BLaER1 (cell line): ENCODE results near the gene SNX32.

Experiments
- H3K27ac ChIP-seq: shearing (Covaris generic); formaldehyde crosslinking; 2 replicates; pipeline ENCODE4 v1.8.1; 2022
- H3K27me3 ChIP-seq: shearing (Covaris generic); formaldehyde crosslinking; 2 replicates; pipeline ENCODE4 v1.8.1; 2022
- H3K36me3 ChIP-seq: shearing (Covaris generic); formaldehyde crosslinking; 2 replicates; pipeline ENCODE4 v1.8.1; 2022
- H3K4me1 ChIP-seq: shearing (Covaris generic); formaldehyde crosslinking; 2 replicates; pipeline ENCODE4 v1.8.1; 2022
- H3K4me2 ChIP-seq: shearing (Covaris generic); formaldehyde crosslinking; 2 replicates; pipeline ENCODE4 v1.8.1; 2022
- H3K4me3 ChIP-seq: shearing (Covaris generic); formaldehyde crosslinking; 2 replicates; pipeline ENCODE4 v1.8.1; 2022
- H3K9ac ChIP-seq: shearing (Covaris generic); formaldehyde crosslinking; 2 replicates; pipeline ENCODE4 v1.8.1; 2022
- H3K9me3 ChIP-seq: shearing (Covaris generic); formaldehyde crosslinking; 2 replicates; pipeline ENCODE4 v1.8.1; 2022
- H4K20me1 ChIP-seq: shearing (Covaris generic); formaldehyde crosslinking; 2 replicates; pipeline ENCODE4 v1.8.1; 2022
- Cebpa-rat ChIP-seq: shearing (Covaris generic); IDR thresholded peaks from 2 replicates; pipeline ENCODE4 v1.8.1; 2022

SNX32 gene

GRCh38 chr11:65811764-65812475, 21.8 kb upstream of the SNX32 start:
- no peak for TF ChIP-seq Cebpa-rat
- no peaks in the 10 kb centered on the region for H3K36me3 ChIP-seq

GRCh38 chr11:65814131-65814985, 19.4 kb upstream of the SNX32 start:
- Histone ChIP-seq H3K36me3 (no peaks in the 10 kb centered on the region), H3K4me1 (peaks cover 35% of the 10 kb centered on the region), H3K27ac (no peak overlapping the region), H4K20me1 (no peaks in the 10 kb centered on the region), H3K4me2 (no peak overlapping the region), H3K27me3 (0 out of 2 replicates have a peak, but pooled peaks cover 3% of the 10 kb centered on the region), H3K9me3 (no peaks in the 10 kb centered on the region), H3K4me3 (no peak overlapping the region), H3K9ac (no peak overlapping the region)
- TF ChIP-seq Cebpa-rat, result no peak

More at GRCh38 chr11:65811764-65812475, 21.8 kb upstream of the SNX32 start:
- H3K9ac ChIP-seq, result no peak overlapping the region
- no peaks in the 10 kb centered on the region for H3K9me3 ChIP-seq
- H3K4me2 ChIP-seq, result peak overlapping the region; percentile 66
- no peak overlapping the region for H3K4me3 ChIP-seq
- no peak overlapping the region for H3K27ac ChIP-seq
- H3K27me3 ChIP-seq, result no peaks in the 10 kb centered on the region
- no peaks in the 10 kb centered on the region for H4K20me1 ChIP-seq
- peaks cover 21% of the 10 kb centered on the region for H3K4me1 ChIP-seq

- H3K4me1 ChIP-seq, result peaks cover 41% of the 10 kb centered on the region
- no peaks in the 10 kb centered on the region for H3K9me3 ChIP-seq
- no peak overlapping the region for H3K27ac ChIP-seq
- no peak overlapping the region for H3K4me2 ChIP-seq
- no peak overlapping the region for H3K4me3 ChIP-seq
- H3K9ac ChIP-seq, result no peak overlapping the region
- no peaks in the 10 kb centered on the region for H4K20me1 ChIP-seq
- H3K36me3 ChIP-seq, result no peaks in the 10 kb centered on the region
- no peak for TF ChIP-seq Cebpa-rat
- 0 out of 2 replicates have a peak, but pooled peaks cover 3% of the 10 kb centered on the region for H3K27me3 ChIP-seq
Measured at GRCh38 chr11:65814986-65815565, 18.7 kb upstream of the SNX32 start.

GRCh38 chr11:65816696-65817095, 17.1 kb upstream of the SNX32 start:
- no peak overlapping the region for H3K9ac ChIP-seq
- peak overlapping the region; percentile 99 for H3K4me2 ChIP-seq
- no peaks in the 10 kb centered on the region for H4K20me1 ChIP-seq
- no peak overlapping the region for H3K4me3 ChIP-seq
- no peak overlapping the region for H3K27ac ChIP-seq
- no peaks in the 10 kb centered on the region for H3K36me3 ChIP-seq
- no peaks in the 10 kb centered on the region for H3K9me3 ChIP-seq
- peaks cover 48% of the 10 kb centered on the region for H3K4me1 ChIP-seq
- no peak for TF ChIP-seq Cebpa-rat
- 0 out of 2 replicates have a peak, but pooled peaks cover 3% of the 10 kb centered on the region for H3K27me3 ChIP-seq

DNA sequence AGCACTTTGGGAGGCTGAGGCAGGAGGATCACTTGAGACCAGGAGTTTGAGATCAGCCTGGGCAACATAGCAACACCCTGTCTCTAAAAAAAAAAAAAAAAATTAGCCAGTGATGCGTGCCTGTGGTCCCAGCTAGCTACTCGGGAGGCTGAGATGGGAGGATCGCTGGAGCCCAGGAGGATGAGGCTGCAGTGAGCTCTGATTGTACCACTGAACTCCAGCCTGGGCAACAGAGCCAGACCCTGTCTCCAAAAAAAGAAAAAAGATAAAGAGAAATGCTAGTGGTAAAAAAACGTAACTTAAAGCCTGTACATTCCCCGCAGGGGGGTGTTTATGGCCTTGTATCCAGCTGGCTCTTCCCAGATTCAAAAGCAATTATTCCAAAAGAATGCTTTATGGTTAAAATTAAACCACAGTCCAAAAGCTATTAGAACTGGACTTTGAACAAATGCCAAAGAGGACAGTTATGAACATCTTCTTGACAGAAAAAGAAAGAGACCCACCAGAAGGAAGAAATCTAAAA, 16.4 kb upstream of the SNX32 start:
- Histone ChIP-seq H3K9me3 (no peaks in the 10 kb centered on the region), H3K27ac (no peak overlapping the region), H3K4me2 (peak overlapping the region; percentile 99), H3K4me3 (peak overlapping the region; percentile 74), H3K36me3 (no peaks in the 10 kb centered on the region), H4K20me1 (no peaks in the 10 kb centered on the region), H3K9ac (peak overlapping the region; percentile 79), H3K4me1 (peaks cover 48% of the 10 kb centered on the region), H3K27me3 (0 out of 2 replicates have a peak, but pooled peaks cover 3% of the 10 kb centered on the region)
- no peak for TF ChIP-seq Cebpa-rat

- H3K9me3 ChIP-seq, result no peaks in the 10 kb centered on the region
- H4K20me1 ChIP-seq, result no peaks in the 10 kb centered on the region
- peak overlapping the region; percentile 79 for H3K9ac ChIP-seq
- H3K4me3 ChIP-seq, result peak overlapping the region; percentile 74
- peak overlapping the region; percentile 62 for H3K27ac ChIP-seq
- TF ChIP-seq Cebpa-rat, result no peak
- no peaks in the 10 kb centered on the region for H3K36me3 ChIP-seq
- 0 out of 2 replicates have a peak, but pooled peaks cover 3% of the 10 kb centered on the region for H3K27me3 ChIP-seq
- peak overlapping the region; percentile 99 for H3K4me2 ChIP-seq
- peaks cover 52% of the 10 kb centered on the region for H3K4me1 ChIP-seq
Measured at GRCh38 chr11:65817835-65818680, 15.7 kb upstream of the SNX32 start.

DNA sequence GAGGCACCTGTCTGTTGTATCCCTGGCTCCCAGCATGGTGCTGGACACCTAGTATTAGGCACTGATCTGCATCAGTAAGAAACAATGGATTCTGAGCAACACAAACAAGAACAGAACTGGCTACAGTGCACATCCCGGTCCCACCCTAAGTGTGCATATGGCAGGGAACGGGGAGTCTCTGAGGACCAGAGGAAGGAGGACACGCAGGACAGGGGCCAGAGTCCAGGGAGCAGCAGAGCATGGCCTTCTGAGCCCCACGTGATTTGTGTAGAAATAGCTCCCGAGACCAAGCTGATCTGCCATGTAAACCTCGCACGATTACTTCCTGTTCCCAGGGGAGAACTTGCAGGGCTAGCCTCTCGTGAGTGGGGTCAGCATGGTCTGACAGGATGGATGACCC, 12.7 kb upstream of the SNX32 start:
- H3K4me3 ChIP-seq, result no peak overlapping the region
- 0 out of 2 replicates have a peak, but pooled peaks cover 3% of the 10 kb centered on the region for H3K27me3 ChIP-seq
- peak overlapping the region; percentile 48 for H3K4me2 ChIP-seq
- H3K27ac ChIP-seq, result 0 out of 2 replicates have a peak overlapping the region, but pooled peaks have one; percentile 44
- no peak overlapping the region for H3K9ac ChIP-seq
- no peaks in the 10 kb centered on the region for H4K20me1 ChIP-seq
- H3K4me1 ChIP-seq, result peaks cover 53% of the 10 kb centered on the region
- H3K36me3 ChIP-seq, result no peaks in the 10 kb centered on the region
- no peak for TF ChIP-seq Cebpa-rat
- no peaks in the 10 kb centered on the region for H3K9me3 ChIP-seq

DNA sequence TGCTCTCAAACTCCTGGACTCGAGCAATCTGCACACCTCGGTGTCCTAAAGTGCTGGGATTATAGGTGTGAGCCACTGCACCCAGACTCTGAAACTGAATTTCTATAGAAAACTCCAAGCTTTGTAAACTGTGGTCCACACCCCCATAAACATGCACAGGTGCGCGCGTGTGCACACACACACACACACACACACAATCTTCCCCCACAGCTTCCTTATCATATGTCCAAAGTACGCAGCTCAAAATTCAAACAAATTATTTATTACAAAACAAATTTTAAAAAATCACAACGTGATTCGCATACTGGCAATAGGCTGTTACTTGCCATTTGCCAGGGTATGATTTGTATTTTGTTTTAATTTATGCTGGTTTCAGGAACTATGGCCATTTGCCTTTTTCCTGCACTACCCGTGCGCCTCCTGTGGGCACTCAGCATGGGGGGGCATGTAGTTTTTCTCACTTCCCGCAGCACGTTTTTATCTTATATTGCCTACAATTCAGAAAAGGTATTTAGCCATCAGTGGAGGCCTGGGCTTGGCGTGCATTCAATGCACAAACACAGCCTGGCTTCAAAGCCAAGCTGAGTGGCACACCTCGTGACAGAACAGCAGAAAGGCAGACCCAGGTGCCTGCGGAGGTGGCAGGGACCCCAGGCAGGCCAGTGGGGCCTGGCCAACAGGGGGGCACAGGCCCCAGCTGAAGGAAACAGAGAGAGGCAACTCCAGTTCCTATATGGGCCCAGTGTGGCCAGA, 10.8 kb upstream of the SNX32 start:
- H3K27me3 ChIP-seq, result no peaks in the 10 kb centered on the region
- peaks cover 41% of the 10 kb centered on the region for H3K4me1 ChIP-seq
- H3K4me2 ChIP-seq, result no peak overlapping the region
- no peak overlapping the region for H3K9ac ChIP-seq
- no peak overlapping the region for H3K27ac ChIP-seq
- H3K9me3 ChIP-seq, result no peaks in the 10 kb centered on the region
- H3K36me3 ChIP-seq, result no peaks in the 10 kb centered on the region
- no peaks in the 10 kb centered on the region for H4K20me1 ChIP-seq
- TF ChIP-seq Cebpa-rat, result no peak
- H3K4me3 ChIP-seq, result no peak overlapping the region
